Left ventricle myocardium inferior (tissue), 1 donor: Measurements from ENCODE around the gene BAIAP2L2. TPM values are rescaled to one million over a fixed set of nuclear protein-coding genes. Genes with fewer than 3 reads are reported as not detected.

ENCODE experiments used
- DNase-seq: peaks from one replicate; pipeline ENCODE4 v3.0.0-alpha.2; 2020
- H3K27ac ChIP-seq: fragments of 200-600 bp; replicated peaks from 2 replicates; pipeline ENCODE4 v1.8.0; 2021
- H3K27me3 ChIP-seq: fragments of 200-600 bp; 2 replicates; pipeline ENCODE4 v1.8.0; 2021; ENCODE audit warnings: low read depth
- H3K36me3 ChIP-seq: fragments of 200-600 bp; 2 replicates; pipeline ENCODE4 v1.8.0; 2021
- H3K4me1 ChIP-seq: fragments of 200-600 bp; 2 replicates; pipeline ENCODE4 v1.8.0; 2021
- H3K4me3 ChIP-seq: fragments of 200-600 bp; 2 replicates; pipeline ENCODE4 v1.8.0; 2021; ENCODE audit warnings: mild to moderate bottlenecking, moderate library complexity
- H3K9me3 ChIP-seq: fragments of 200-600 bp; replicated peaks from 2 replicates; pipeline ENCODE4 v1.8.0; 2021
- intact Hi-C: fragments of 100-400 bp; cut with micrococcal nuclease; formaldehyde crosslinking; loops from one replicate; pipeline ENCODE4 v1.11.0; 2022
- total RNA-seq: library from RNA; stranded (reverse); fragmentation: NEBNext Ultra II Directional; extraction: Animal tissue kit (Norgen Biotek cat#: 25700); gene quantifications from one replicate; pipeline ENCODE4 v1.2.1, GENCODE V29; 2021
- TF ChIP-seq, protein P1 (sequence below): fragments of 200-600 bp; IDR thresholded peaks from 2 replicates; pipeline ENCODE4 v1.8.0; 2021; ENCODE audit warnings: antibody characterized with exemption, mild to moderate bottlenecking, borderline replicate concordance
- donor health status: DM: no; HTN: yes; CAD: no; lungs with severe emphysema.

BAIAP2L2 gene
- total RNA-seq, 1 donor from 2014 or later = 0.16 TPM

DNA sequence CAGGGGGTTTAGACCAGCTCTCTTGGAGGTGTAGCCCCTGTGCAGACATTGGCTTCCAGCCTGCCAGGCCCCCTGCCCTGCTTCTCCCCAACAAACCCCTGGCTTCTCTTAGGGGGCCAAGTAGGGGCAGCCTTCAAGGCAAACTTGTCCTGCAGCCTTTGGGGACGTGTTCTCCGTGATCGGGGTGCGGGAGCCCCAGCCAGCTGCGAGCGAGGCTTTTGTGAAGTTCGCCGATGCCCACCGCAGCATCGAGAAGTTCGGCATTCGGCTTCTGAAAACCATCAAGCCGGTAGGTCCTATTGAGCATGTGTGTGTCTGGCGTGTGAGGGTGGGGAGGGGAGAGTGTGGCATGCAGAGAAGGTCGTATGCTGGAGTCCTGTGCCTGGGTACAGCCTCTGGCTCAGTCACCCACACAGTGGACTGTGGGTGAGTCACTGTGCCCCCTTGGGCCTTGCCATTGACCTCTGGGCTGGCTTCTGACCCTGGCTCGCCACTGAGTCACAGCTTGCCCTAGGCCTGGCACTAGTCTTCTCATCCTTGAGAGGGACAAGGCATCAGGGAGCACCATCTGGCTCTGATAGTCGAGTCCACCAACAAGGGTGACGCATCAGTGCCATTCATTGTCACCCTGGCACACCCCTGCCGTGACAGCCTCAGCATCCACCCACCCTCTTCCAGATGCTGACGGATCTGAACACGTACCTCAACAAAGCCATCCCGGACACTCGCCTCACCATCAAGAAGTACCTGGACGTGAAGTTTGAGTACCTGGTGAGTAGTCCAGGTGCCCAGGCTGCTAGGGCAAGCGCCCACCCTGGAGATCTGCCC lies 37.9 kb downstream of the BAIAP2L2 start:
- H3K4me3 ChIP-seq = no peak overlapping the region
- H3K36me3 ChIP-seq = peaks cover 44% of the 10 kb centered on the region
- no peaks in the 10 kb centered on the region for H3K9me3 ChIP-seq
- TF ChIP-seq, protein P1, sequence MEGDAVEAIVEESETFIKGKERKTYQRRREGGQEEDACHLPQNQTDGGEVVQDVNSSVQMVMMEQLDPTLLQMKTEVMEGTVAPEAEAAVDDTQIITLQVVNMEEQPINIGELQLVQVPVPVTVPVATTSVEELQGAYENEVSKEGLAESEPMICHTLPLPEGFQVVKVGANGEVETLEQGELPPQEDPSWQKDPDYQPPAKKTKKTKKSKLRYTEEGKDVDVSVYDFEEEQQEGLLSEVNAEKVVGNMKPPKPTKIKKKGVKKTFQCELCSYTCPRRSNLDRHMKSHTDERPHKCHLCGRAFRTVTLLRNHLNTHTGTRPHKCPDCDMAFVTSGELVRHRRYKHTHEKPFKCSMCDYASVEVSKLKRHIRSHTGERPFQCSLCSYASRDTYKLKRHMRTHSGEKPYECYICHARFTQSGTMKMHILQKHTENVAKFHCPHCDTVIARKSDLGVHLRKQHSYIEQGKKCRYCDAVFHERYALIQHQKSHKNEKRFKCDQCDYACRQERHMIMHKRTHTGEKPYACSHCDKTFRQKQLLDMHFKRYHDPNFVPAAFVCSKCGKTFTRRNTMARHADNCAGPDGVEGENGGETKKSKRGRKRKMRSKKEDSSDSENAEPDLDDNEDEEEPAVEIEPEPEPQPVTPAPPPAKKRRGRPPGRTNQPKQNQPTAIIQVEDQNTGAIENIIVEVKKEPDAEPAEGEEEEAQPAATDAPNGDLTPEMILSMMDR = no peak
- H3K27me3 ChIP-seq = no peaks in the 10 kb centered on the region
- peaks cover 42% of the 10 kb centered on the region for H3K4me1 ChIP-seq
- intact Hi-C loops = no loop called here
- no peak overlapping the region for H3K27ac ChIP-seq
- no peak for DNase-seq

DNA sequence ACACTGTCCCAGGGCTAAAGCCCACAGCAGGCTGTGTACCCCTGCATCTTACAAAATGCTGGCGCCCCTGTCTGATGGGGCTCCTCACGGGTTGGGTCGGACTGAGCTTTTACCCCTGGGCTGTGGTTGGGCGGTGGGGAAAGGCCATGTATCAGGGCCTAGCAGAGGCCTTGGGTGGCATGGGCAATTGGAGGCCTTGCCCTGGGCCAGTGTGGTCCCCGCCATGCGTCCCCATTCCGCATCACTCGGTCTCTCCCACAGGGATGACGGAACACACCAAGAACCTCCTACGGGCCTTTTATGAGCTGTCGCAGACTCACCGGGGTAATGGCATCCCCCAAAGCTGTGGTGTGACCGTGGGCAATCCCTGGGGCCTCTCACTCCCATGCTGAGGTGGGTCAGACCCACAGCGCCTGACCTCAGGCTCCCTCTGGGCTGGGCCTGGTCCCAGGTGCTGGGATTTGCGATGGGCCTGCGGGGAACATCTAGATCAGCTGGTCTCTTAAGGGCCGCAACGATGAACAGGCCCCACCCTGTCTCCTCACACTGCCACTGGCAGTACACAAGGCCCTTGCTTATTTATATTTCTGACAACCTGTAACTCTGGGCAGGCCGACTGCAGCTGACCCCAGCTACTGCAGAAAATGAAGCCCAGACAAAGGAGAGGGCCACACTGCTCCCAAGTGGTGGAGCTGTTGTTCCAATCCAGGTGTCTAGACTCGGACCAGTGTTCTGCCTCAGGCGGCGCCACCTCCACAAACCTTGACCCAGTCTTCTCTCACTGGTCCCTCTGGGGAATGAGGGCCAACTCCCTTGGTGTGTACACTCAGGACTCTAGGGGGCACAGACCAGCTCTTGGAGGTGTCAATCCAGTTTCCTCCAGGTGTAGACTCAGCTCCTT lies 38.8 kb downstream of the BAIAP2L2 start:
- no peak for DNase-seq
- peaks cover 51% of the 10 kb centered on the region for H3K4me1 ChIP-seq
- H3K9me3 ChIP-seq = no peaks in the 10 kb centered on the region
- intact Hi-C loops = no loop called here
- H3K36me3 ChIP-seq = peaks cover 44% of the 10 kb centered on the region
- H3K4me3 ChIP-seq = no peak overlapping the region
- TF ChIP-seq, protein P1 = no peak
- no peak overlapping the region for H3K27ac ChIP-seq
- H3K27me3 ChIP-seq = no peaks in the 10 kb centered on the region

DNA sequence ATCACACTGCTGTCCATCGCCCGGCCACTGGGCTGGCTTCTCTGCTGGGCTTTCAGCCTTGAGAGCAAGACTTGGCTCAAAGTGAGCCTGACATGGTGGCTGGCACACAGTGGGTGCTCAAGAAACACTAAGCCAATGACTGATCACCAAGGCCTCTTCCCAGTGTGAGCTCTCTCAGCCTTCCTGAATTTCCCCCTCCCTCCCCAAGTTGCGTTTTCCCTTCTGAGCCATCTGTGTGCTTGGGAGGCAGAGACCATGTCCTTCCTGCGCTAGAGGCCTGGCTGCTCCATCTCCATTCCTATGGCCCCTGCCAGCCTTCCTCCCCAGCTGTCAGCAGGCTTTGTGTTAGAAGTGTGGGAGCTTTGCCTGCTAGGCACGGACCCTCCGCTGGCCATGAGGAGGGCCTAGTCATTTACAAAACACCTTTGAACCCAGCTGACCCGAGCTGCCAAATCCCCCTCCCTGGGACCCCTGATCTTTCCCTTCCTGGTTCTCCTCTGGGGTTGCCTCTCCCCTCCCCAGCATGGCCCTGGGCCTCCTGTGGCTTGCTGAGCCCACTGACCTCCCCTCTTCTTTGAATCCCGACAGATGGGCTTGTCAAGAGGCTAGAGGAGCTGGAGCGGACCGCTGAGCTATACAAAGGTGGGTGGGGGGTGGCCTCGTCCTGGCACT lies 40.1 kb downstream of the BAIAP2L2 start:
- H3K4me3 ChIP-seq = peak overlapping the region; percentile 60
- H3K4me1 ChIP-seq = peaks cover 51% of the 10 kb centered on the region
- H3K9me3 ChIP-seq = no peaks in the 10 kb centered on the region
- TF ChIP-seq, protein P1 = no peak
- H3K27ac ChIP-seq = peak overlapping the region; percentile 91
- H3K27me3 ChIP-seq = no peaks in the 10 kb centered on the region
- no peak for DNase-seq
- intact Hi-C loops = no loop called here
- H3K36me3 ChIP-seq = peaks cover 55% of the 10 kb centered on the region

DNA sequence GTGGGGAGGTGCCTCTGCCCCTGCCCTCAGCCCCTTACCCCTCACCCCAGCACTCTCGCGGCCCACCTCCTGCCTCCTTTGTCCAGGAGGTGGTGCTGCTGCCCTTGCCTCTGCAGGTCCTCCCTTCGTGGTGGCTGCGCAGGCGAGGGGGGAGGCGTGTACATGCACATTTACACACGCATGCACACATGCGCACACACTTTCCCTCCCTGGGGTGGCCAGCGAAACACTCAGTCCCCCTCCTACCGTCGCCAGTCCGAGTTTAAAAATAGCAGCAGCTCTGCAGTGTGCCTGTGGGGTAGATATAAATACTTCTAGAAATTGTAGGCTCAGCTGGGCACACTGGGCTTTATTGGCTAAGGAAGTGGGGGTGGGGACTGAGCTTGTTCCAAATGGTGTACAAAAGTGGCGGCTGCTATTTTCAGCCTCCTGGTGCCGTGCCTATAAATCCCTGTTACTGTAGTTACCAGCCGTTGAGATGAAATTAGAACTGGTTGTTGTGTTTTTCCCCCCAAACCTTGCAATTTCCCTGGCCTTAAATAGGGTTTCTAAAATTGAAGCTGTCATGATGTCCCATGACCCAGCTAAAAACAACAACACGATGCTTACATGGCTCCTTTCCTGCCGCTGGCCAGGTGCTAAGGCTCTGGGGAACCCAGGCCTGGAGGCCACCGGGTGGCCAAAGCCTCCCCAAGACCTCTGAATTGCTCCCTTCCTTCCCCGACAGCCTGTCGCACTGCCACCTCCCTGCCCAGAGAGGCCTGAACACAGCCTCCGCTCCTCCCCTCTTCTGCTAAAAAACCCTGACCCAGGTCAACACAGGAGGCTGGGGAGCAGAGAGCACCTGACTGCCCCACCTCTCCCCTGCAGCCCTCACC lies 40.9 kb downstream of the BAIAP2L2 start:
- no peaks in the 10 kb centered on the region for H3K27me3 ChIP-seq
- peaks cover 55% of the 10 kb centered on the region for H3K36me3 ChIP-seq
- H3K27ac ChIP-seq = peak overlapping the region; percentile 91
- H3K4me3 ChIP-seq = peak overlapping the region; percentile 60
- TF ChIP-seq, protein P1 = peak; percentile 75
- no peaks in the 10 kb centered on the region for H3K9me3 ChIP-seq
- peaks cover 51% of the 10 kb centered on the region for H3K4me1 ChIP-seq
- intact Hi-C loops = no loop called here
- DNase-seq = peak; percentile 83
